ENCODE data around the gene HDHD3.

Gene HDHD3

DNA sequence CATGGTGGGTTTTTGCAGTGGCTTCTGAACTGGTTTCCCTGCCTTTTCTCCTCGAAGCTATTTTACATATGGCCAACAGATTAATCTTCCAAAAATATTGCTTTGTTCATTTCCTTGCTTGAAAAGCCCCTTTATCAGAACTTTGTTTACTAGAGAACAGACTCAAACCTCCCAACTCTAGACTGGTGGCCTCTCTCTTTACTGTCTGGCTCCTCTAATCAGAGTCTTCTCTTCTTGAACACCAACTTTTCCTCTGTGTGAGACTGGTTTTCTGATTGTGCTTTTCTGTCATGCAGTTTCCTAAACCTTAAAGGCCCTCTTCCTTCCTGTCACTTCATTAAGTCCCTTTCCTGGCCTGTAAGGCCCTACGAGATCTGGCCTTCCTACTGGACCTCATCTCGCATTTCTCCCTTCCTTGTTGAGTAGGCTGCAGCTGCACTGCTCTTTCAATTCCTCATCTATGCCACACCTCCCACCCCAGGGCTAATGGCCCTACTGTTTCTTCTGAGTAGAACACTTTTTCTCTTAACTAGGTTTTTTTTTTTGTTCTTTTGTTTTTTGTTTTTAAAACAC lies 39.4 kb upstream of the HDHD3 start:
- WGBS, 2 donors (ENCODE audit: extremely low coverage in 2 of 2, insufficient read length in 2 of 2, insufficient replicate concordance in 1 of 2) = no CpG with 5 or more reads among the region's 3 CpGs
- no peak overlapping the region for H3K4ac ChIP-seq (ENCODE audit: low read length)
- H2BK5ac ChIP-seq (ENCODE audit: low read length) = no peak overlapping the region
- no peak overlapping the region for H3K4me2 ChIP-seq (ENCODE audit: insufficient read depth, low read length, poor library complexity, severe bottlenecking)
- DNase-seq (ENCODE audit: low spot score) = no peak
- H3K27me3 ChIP-seq (ENCODE audit: control insufficient read depth in 3 of 3, insufficient read depth in 3 of 3, low read depth in 1 of 3, low read length in 3 of 3) = no peaks in the 10 kb centered on the region
- no peaks in the 10 kb centered on the region for H3K9me3 ChIP-seq (replicated peaks in 1 of 2; ENCODE audit: control insufficient read depth in 2 of 2, insufficient read depth in 1 of 2, low read depth in 1 of 2, low read length in 2 of 2)
- no peak overlapping the region for H4K91ac ChIP-seq (ENCODE audit: low read depth, low read length, poor library complexity)
- no peak overlapping the region for H2BK120ac ChIP-seq (ENCODE audit: low read depth, low read length)
- no peak overlapping the region for H2BK15ac ChIP-seq (ENCODE audit: low read length)
- no peak overlapping the region for H3K9ac ChIP-seq (ENCODE audit: low read depth, low read length, poor library complexity)
- no peaks in the 10 kb centered on the region for H3K36me3 ChIP-seq (replicated peaks in 1 of 2; ENCODE audit: control insufficient read depth in 2 of 2, insufficient read depth in 2 of 2, low read length in 2 of 2)
- peak overlapping the region; percentile 86 for H2AFZ ChIP-seq (ENCODE audit: low read length)
- no peak overlapping the region for H3K27ac ChIP-seq (replicated peaks; ENCODE audit: low read length)
- no peak overlapping the region for H2AK5ac ChIP-seq (ENCODE audit: low read depth, low read length)
- no peaks in the 10 kb centered on the region for H3K79me1 ChIP-seq (ENCODE audit: low read depth, low read length)
- H3K18ac ChIP-seq (ENCODE audit: low read length) = no peak overlapping the region
- H3K4me1 ChIP-seq (ENCODE audit: control insufficient read depth in 2 of 2, insufficient read depth in 1 of 2, low read depth in 1 of 2, low read length in 2 of 2) = peaks cover 2 to 3% of the 10 kb centered on the region in 2 donors
- H2BK12ac ChIP-seq (ENCODE audit: low read length) = no peak overlapping the region
- no peak overlapping the region for H3K23ac ChIP-seq (ENCODE audit: low read depth, low read length, poor library complexity)
- no peak overlapping the region for H3K14ac ChIP-seq (ENCODE audit: low read length)
- no peak overlapping the region for H4K8ac ChIP-seq (ENCODE audit: low read depth, low read length)
- H3K4me3 ChIP-seq (ENCODE audit: low read length in 2 of 2) = no peak overlapping the region

DNA sequence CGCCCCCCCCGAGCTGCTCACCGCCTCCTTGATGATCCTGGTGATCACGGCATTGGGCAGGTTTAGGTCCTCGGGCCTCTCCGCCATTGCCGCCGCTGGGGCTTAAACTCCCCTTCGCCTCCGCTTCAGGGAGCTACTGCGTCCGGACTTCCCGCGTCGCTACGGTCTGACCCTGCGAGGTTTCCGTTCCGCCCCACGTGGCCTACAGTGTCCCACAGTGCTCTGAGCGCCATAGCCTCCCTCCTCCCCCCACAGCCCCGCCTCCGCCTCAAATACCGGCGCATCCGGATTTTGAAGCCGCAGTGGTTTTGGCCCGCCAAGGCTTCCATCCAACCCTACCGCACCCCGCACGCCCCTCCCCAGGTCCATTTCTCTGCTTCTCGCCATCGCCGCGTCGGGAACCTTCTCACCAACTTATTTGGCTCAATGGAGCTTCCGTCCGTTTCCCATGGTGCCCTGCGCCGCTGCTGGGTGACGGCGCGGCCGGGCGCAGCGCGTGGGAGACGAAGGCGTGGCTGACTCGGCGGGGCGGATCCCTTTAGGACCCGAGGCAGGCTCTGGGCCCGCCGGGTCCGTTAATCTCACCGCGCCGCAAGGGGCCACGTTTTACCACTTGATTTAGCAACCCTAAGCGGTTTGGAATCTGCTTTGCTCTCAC lies 33.5 kb upstream of the HDHD3 start, which contains the start of the genes C9orf43 and POLE3:
TSS of gene C9orf43 (plus strand) at position 541 of the 658 bp plus-strand sequence. CDS start 2,747 bp downstream, outside the sequence.
TSS of gene POLE3 (minus strand) at position 469 of the 658 bp plus-strand sequence. CDS start at position 87, 382 bp downstream.
- Histone ChIP-seq H2AFZ (ENCODE audit: low read length) (peak within 1 kb of the TSS; percentile 88), H2BK12ac (ENCODE audit: low read length) (peak within 1 kb of the TSS; percentile 32), H3K9me3 (replicated peaks in 1 of 2; ENCODE audit: control insufficient read depth in 2 of 2, insufficient read depth in 1 of 2, low read depth in 1 of 2, low read length in 2 of 2) (no peaks in the 10 kb centered on the region), H3K4ac (ENCODE audit: low read length) (no peak within 1 kb of the TSS), H3K9ac (ENCODE audit: low read depth, low read length, poor library complexity) (peak within 1 kb of the TSS; percentile 98), H3K14ac (ENCODE audit: low read length) (peak within 1 kb of the TSS; percentile 97), H3K23ac (ENCODE audit: low read depth, low read length, poor library complexity) (peak within 1 kb of the TSS; percentile 97), H3K79me1 (ENCODE audit: low read depth, low read length) (peaks cover 8% of the 10 kb centered on the region), H2BK120ac (ENCODE audit: low read depth, low read length) (peak within 1 kb of the TSS; percentile 75), H4K91ac (ENCODE audit: low read depth, low read length, poor library complexity) (peak within 1 kb of the TSS; percentile 81), H3K4me1 (ENCODE audit: control insufficient read depth in 2 of 2, insufficient read depth in 1 of 2, low read depth in 1 of 2, low read length in 2 of 2) (peaks cover 4 to 9% of the 10 kb centered on the region in 2 donors), H2BK15ac (ENCODE audit: low read length) (peak within 1 kb of the TSS; percentile 51), H2AK5ac (ENCODE audit: low read depth, low read length) (peak within 1 kb of the TSS; percentile 93), H3K4me2 (ENCODE audit: insufficient read depth, low read length, poor library complexity, severe bottlenecking) (peak within 1 kb of the TSS; percentile 84), H4K8ac (ENCODE audit: low read depth, low read length) (peak within 1 kb of the TSS; percentile 99), H3K18ac (ENCODE audit: low read length) (peak within 1 kb of the TSS; percentile 99), H2BK5ac (ENCODE audit: low read length) (peak within 1 kb of the TSS; percentile 83), H3K36me3 (replicated peaks in 1 of 2; ENCODE audit: control insufficient read depth in 2 of 2, insufficient read depth in 2 of 2, low read length in 2 of 2) (peaks cover 12 to 30% of the 10 kb centered on the region in 2 donors), H3K4me3 (ENCODE audit: low read length in 2 of 2) (peak within 1 kb of the TSS; percentile 88 to 96), H3K27ac (replicated peaks; ENCODE audit: low read length) (peak within 1 kb of the TSS; percentile 98), H3K27me3 (ENCODE audit: control insufficient read depth in 3 of 3, insufficient read depth in 3 of 3, low read depth in 1 of 3, low read length in 3 of 3) (no peaks in the 10 kb centered on the region)
- no CpG with 5 or more reads among the region's 61 CpGs for WGBS, 2 donors (ENCODE audit: extremely low coverage in 2 of 2, insufficient read length in 2 of 2, insufficient replicate concordance in 1 of 2)
- DNase-seq (ENCODE audit: low spot score) = peak; percentile 93

DNA sequence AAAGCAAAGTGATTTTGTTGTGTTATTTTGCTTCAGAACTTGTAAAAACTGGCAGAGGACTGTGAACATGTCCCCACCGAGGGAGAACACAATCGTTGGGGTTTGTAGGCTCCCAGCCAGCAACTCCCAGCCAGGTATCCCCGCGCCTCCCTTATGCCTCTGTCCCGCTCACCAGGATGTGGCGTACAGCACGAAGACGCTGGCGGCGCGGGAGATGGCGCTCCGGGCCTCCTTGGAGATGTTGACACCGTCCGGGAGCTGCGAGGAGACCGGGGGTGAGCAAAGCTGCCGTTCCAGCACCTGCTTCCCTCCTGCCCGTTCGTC lies 33.1 kb upstream of the HDHD3 start:
- no peak for DNase-seq (ENCODE audit: low spot score)
- Histone ChIP-seq H3K4ac (ENCODE audit: low read length) (no peak overlapping the region), H3K4me1 (ENCODE audit: control insufficient read depth in 2 of 2, insufficient read depth in 1 of 2, low read depth in 1 of 2, low read length in 2 of 2) (peaks cover 4 to 9% of the 10 kb centered on the region in 2 donors), H3K27me3 (ENCODE audit: control insufficient read depth in 3 of 3, insufficient read depth in 3 of 3, low read depth in 1 of 3, low read length in 3 of 3) (no peaks in the 10 kb centered on the region), H2BK120ac (ENCODE audit: low read depth, low read length) (no peak overlapping the region), H3K27ac (replicated peaks; ENCODE audit: low read length) (peak overlapping the region; percentile 98), H3K79me1 (ENCODE audit: low read depth, low read length) (peaks cover 8% of the 10 kb centered on the region), H2BK15ac (ENCODE audit: low read length) (no peak overlapping the region), H3K4me3 (ENCODE audit: low read length in 2 of 2) (peak overlapping the region; percentile 88 to 96), H3K23ac (ENCODE audit: low read depth, low read length, poor library complexity) (peak overlapping the region; percentile 97), H2AK5ac (ENCODE audit: low read depth, low read length) (peak overlapping the region; percentile 93), H3K14ac (ENCODE audit: low read length) (peak overlapping the region; percentile 97), H4K91ac (ENCODE audit: low read depth, low read length, poor library complexity) (no peak overlapping the region), H3K9me3 (replicated peaks in 1 of 2; ENCODE audit: control insufficient read depth in 2 of 2, insufficient read depth in 1 of 2, low read depth in 1 of 2, low read length in 2 of 2) (no peaks in the 10 kb centered on the region), H2AFZ (ENCODE audit: low read length) (peak overlapping the region; percentile 88), H4K8ac (ENCODE audit: low read depth, low read length) (peak overlapping the region; percentile 99), H3K18ac (ENCODE audit: low read length) (peak overlapping the region; percentile 99), H3K9ac (ENCODE audit: low read depth, low read length, poor library complexity) (peak overlapping the region; percentile 98), H3K36me3 (replicated peaks in 1 of 2; ENCODE audit: control insufficient read depth in 2 of 2, insufficient read depth in 2 of 2, low read length in 2 of 2) (peaks cover 12 to 30% of the 10 kb centered on the region in 2 donors), H2BK5ac (ENCODE audit: low read length) (peak overlapping the region; percentile 83), H2BK12ac (ENCODE audit: low read length) (no peak overlapping the region), H3K4me2 (ENCODE audit: insufficient read depth, low read length, poor library complexity, severe bottlenecking) (peak overlapping the region; percentile 77)
- no CpG with 5 or more reads among the region's 20 CpGs for WGBS, 2 donors (ENCODE audit: extremely low coverage in 2 of 2, insufficient read length in 2 of 2, insufficient replicate concordance in 1 of 2)

DNA sequence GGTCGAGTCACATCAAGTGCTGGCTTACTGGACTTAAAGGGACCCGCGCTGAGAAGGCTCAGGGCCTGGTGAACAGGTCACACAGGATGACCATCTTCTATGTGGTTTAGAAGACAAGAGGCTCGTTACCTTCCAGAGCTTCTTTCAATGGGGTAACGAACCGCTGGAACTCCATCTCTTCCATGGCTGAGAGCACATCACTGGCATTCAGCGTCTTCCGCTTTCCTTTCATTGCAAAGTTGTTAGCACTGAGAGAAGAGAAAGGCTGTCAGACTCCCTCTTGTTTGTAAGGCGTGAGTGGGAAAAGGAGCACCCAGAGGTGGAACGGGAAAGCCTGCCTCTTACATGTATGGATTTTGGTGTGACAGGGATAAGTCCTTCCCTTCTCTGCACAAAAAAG lies 32.7 kb upstream of the HDHD3 start:
- no peak overlapping the region for H3K18ac ChIP-seq (ENCODE audit: low read length)
- no CpG with 5 or more reads among the region's 10 CpGs for WGBS, 2 donors (ENCODE audit: extremely low coverage in 2 of 2, insufficient read length in 2 of 2, insufficient replicate concordance in 1 of 2)
- no peak overlapping the region for H4K8ac ChIP-seq (ENCODE audit: low read depth, low read length)
- H3K27ac ChIP-seq (replicated peaks; ENCODE audit: low read length) = no peak overlapping the region
- no peak overlapping the region for H2AK5ac ChIP-seq (ENCODE audit: low read depth, low read length)
- no peak overlapping the region for H2BK120ac ChIP-seq (ENCODE audit: low read depth, low read length)
- no peak for DNase-seq (ENCODE audit: low spot score)
- no peaks in the 10 kb centered on the region for H3K27me3 ChIP-seq (ENCODE audit: control insufficient read depth in 3 of 3, insufficient read depth in 3 of 3, low read depth in 1 of 3, low read length in 3 of 3)
- H3K4me1 ChIP-seq (ENCODE audit: control insufficient read depth in 2 of 2, insufficient read depth in 1 of 2, low read depth in 1 of 2, low read length in 2 of 2) = peaks cover 4 to 9% of the 10 kb centered on the region in 2 donors
- peak overlapping the region; percentile 88 to 96 for H3K4me3 ChIP-seq (ENCODE audit: low read length in 2 of 2)
- H4K91ac ChIP-seq (ENCODE audit: low read depth, low read length, poor library complexity) = no peak overlapping the region
- H3K23ac ChIP-seq (ENCODE audit: low read depth, low read length, poor library complexity) = no peak overlapping the region
- H2AFZ ChIP-seq (ENCODE audit: low read length) = peak overlapping the region; percentile 88
- peaks cover 12 to 30% of the 10 kb centered on the region in 2 donors for H3K36me3 ChIP-seq (replicated peaks in 1 of 2; ENCODE audit: control insufficient read depth in 2 of 2, insufficient read depth in 2 of 2, low read length in 2 of 2)
- H2BK15ac ChIP-seq (ENCODE audit: low read length) = no peak overlapping the region
- H2BK12ac ChIP-seq (ENCODE audit: low read length) = no peak overlapping the region
- H3K9me3 ChIP-seq (replicated peaks in 1 of 2; ENCODE audit: control insufficient read depth in 2 of 2, insufficient read depth in 1 of 2, low read depth in 1 of 2, low read length in 2 of 2) = no peaks in the 10 kb centered on the region
- peak overlapping the region; percentile 98 for H3K9ac ChIP-seq (ENCODE audit: low read depth, low read length, poor library complexity)
- peak overlapping the region; percentile 77 for H3K4me2 ChIP-seq (ENCODE audit: insufficient read depth, low read length, poor library complexity, severe bottlenecking)
- no peak overlapping the region for H3K4ac ChIP-seq (ENCODE audit: low read length)
- H3K79me1 ChIP-seq (ENCODE audit: low read depth, low read length) = peaks cover 8% of the 10 kb centered on the region
- no peak overlapping the region for H3K14ac ChIP-seq (ENCODE audit: low read length)
- no peak overlapping the region for H2BK5ac ChIP-seq (ENCODE audit: low read length)

Measured in neuronal stem cell (in vitro differentiated cells).